Left lung (tissue), 10 donors: Measurements from ENCODE around the gene HEPACAM2. TPM values are rescaled to one million over a fixed set of nuclear protein-coding genes. Genes with fewer than 3 reads are reported as not detected.
A peak's percentile ranks its signal among the peaks of the same experiment; 100 is the strongest.

ENCODE experiments used
- ATAC-seq: fragments of 200-7000 bp; cut with Tn5 transposase; one replicate; pipeline ENCODE4 v1.9.1; 2020; ENCODE audit warnings: moderate library complexity
- DNase-seq, 4 donors: peaks; one replicate each; pipeline ENCODE4 v3.0.0-alpha.2; 2013 to 2020
- H3K27ac ChIP-seq, 2 donors: fragments of 200-600 bp; sonication (generic) in 1 of 2; one replicate each; pipeline versions ENCODE4 v1.5.0 to v1.8.0; 2020 to 2021
- H3K27me3 ChIP-seq, 2 donors: fragments of 200-600 bp; sonication (generic) in 1 of 2; one replicate each; pipeline versions ENCODE4 v1.5.0 to v1.8.0; 2020 to 2021
- H3K36me3 ChIP-seq, 2 donors: fragments of 200-600 bp; sonication (generic) in 1 of 2; one replicate each; pipeline versions ENCODE4 v1.5.0 to v1.8.0; 2020 to 2021
- H3K4me1 ChIP-seq, 2 donors: fragments of 200-600 bp; one replicate each; pipeline ENCODE4 v1.8.0; 2021
- H3K4me3 ChIP-seq, 2 donors: fragments of 200-600 bp; sonication (generic) in 1 of 2; one replicate each; pipeline versions ENCODE4 v1.5.0 to v1.8.0; 2020 to 2021; ENCODE audit warnings: mild to moderate bottlenecking in 1 of 2
- H3K9me3 ChIP-seq, 2 donors: fragments of 200-600 bp; sonication (generic) in 1 of 2; one replicate each; pipeline versions ENCODE4 v1.5.0 to v1.8.0; 2020 to 2021
- intact Hi-C, 2 donors: fragments of 100-400 bp; cut with DNase I; formaldehyde crosslinking; loops; one replicate each; pipeline versions ENCODE4 v1.11.2 to v1.14.2; 2022
- polyA plus RNA-seq, 6 donors: library from polyadenylated mRNA; unstranded; fragments of 120-200 nt; gene quantifications; one replicate each; pipeline ENCODE4 v1.2.1, GENCODE V29; 2013; ENCODE audit not compliant: insufficient read length in 6 of 6
- total RNA-seq, 2 donors: library from RNA; stranded (reverse); fragmentation: NEBNext Ultra II Directional; extraction: Animal tissue kit (Norgen Biotek cat#: 25700); gene quantifications; one replicate each; pipeline ENCODE4 v1.2.1, GENCODE V29; 2021
- TF ChIP-seq, protein P1 (sequence below), 2 donors: fragments of 200-600 bp; sonication (generic) in 1 of 2; IDR thresholded peaks; one replicate each; pipeline versions ENCODE4 v1.5.0 to v1.8.0; 2021; ENCODE audit warnings: antibody characterized with exemption in 2 of 2
- donor health status: DM: no; HTN: yes; CAD: no.
- donor health status: DM: no; HTN: no; CAD: no.

HEPACAM2 gene
- total and polyA plus RNA-seq, 8 donors, result 1.0 to 4.6 (median 2.4) TPM; not detected in 2

DNA sequence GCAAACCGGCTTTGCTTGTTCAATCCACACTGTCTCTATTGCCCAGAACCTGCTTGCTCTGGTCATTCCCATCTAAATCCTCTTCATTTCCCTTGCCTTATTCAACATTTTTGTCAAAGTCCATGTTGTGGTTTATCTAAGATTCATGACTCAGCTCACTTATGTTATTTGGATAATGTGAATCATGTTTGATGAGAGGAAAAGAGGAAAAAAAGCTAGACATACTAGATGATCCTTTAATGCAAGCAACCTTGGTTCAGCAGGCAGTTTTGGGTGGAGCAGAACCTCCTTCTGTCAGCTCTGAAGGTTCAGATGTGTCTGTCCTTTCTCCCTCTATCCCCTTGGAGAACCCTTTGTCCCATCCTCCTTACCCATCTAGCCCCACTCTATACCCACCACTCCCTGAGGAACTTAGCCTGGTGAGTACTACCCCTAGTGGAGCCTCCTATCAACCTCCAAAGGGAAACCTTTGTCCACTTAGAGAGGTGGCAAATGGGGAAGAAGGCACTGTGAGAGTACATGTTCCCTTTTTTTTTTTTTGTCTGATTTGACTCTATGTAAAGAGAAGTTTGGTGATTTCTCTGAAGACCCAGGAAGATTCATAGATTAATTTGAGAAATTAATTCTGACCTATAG, 76.0 kb downstream of the HEPACAM2 start:
- DNase-seq (no peak), ATAC-seq (no peak)
- no peaks in the 10 kb centered on the region for H3K27me3 ChIP-seq
- no peak overlapping the region for H3K4me3 ChIP-seq
- TF ChIP-seq, protein P1, sequence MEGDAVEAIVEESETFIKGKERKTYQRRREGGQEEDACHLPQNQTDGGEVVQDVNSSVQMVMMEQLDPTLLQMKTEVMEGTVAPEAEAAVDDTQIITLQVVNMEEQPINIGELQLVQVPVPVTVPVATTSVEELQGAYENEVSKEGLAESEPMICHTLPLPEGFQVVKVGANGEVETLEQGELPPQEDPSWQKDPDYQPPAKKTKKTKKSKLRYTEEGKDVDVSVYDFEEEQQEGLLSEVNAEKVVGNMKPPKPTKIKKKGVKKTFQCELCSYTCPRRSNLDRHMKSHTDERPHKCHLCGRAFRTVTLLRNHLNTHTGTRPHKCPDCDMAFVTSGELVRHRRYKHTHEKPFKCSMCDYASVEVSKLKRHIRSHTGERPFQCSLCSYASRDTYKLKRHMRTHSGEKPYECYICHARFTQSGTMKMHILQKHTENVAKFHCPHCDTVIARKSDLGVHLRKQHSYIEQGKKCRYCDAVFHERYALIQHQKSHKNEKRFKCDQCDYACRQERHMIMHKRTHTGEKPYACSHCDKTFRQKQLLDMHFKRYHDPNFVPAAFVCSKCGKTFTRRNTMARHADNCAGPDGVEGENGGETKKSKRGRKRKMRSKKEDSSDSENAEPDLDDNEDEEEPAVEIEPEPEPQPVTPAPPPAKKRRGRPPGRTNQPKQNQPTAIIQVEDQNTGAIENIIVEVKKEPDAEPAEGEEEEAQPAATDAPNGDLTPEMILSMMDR (IDR thresholded peaks at IDR 0.05), result peak in 1 of 2 donors; percentile 20
- H3K4me1 ChIP-seq, result peaks cover 0 to 42% of the 10 kb centered on the region in 2 donors
- no peaks in the 10 kb centered on the region for H3K9me3 ChIP-seq
- intact Hi-C loops, result no loop called here
- peak overlapping the region in 1 of 2 donors; percentile 38 for H3K27ac ChIP-seq
- peaks cover 0 to 4% of the 10 kb centered on the region in 2 donors for H3K36me3 ChIP-seq

DNA sequence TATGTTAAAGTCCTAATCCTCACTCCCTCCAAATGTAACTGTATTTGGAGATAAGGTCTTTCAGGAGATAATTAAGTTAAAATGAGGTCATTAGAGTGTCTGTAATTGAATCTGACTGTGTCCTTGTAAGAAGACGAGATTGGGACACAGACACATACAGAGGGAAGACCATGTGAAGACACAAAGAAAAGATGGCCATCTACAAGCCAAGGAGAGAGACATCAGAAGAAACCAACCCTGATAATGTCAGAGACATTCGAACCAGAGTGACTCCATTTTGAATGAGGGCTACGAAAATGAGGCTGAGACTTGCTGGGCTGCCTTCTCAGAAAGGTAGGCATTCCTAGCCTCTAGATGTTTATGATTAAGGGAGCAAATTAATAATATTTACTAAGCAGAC, 77.5 kb downstream of the HEPACAM2 start:
- intact Hi-C loops, result no loop called here
- Histone ChIP-seq H3K4me1 (peaks cover 0 to 49% of the 10 kb centered on the region in 2 donors), H3K9me3 (no peaks in the 10 kb centered on the region), H3K27ac (peak overlapping the region; percentile 60 to 79), H3K4me3 (no peak overlapping the region), H3K36me3 (peaks cover 0 to 20% of the 10 kb centered on the region in 2 donors), H3K27me3 (no peaks in the 10 kb centered on the region)
- no peak for ATAC-seq
- no peak for DNase-seq
- TF ChIP-seq, protein P1 (IDR thresholded peaks at IDR 0.05), result no peak

DNA sequence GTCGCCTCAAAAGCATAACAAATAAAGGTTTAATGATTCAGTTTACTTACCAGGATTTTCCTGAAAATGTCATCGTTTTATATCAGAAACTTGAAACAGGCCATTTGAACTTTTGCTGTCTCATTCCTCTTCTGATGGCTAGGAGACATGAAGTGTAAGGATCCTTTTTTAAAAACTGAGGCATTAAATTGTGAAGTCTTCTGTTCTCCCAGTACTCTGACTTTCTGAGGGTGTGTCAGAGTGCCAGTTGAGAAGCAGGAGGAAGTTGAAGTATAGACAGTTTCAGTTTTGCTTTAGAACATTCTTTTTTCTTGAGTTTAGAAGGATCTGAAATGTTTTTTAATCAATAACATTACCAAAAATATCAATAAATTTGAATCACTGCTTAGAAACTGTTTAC, 78.1 kb downstream of the HEPACAM2 start, which contains the start of gene SAMD9L:
Gene SAMD9L (minus strand): TSS at position 242 of the 400 bp plus-strand sequence. CDS start 12,414 bp downstream, outside the sequence.
- Histone ChIP-seq H3K4me1 (peaks cover 0 to 49% of the 10 kb centered on the region in 2 donors), H3K27ac (peak within 1 kb of the TSS; percentile 60 to 79), H3K9me3 (no peaks in the 10 kb centered on the region), H3K36me3 (peaks cover 0 to 26% of the 10 kb centered on the region in 2 donors), H3K4me3 (peak within 1 kb of the TSS; percentile 34 to 50), H3K27me3 (no peaks in the 10 kb centered on the region)
- TF ChIP-seq, protein P1 (IDR thresholded peaks at IDR 0.05), result no peak
- intact Hi-C loops, result no loop called here
- ATAC-seq (peak; percentile 81), DNase-seq (peak in 1 of 4 donors; percentile 31)

DNA sequence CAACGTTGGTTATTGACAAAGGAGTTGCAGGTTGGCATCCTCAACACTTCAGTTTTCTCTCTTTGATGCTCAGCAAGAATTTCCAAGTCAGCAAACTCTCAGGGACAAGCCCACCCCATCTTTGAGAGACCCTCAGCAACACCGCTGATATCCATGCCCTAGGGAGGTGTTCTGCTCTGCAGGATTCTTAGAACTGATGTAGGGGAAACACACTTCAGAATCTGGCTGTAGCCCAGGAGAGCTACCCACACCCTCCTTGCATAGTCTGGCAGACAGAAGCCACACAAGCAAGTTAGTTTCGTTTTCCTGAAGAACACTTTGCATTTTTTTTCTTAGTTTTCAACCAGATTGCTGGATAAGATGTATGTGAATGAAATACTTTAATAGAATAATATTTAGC, 78.9 kb downstream of the HEPACAM2 start:
- intact Hi-C loops, result no loop called here
- no peaks in the 10 kb centered on the region for H3K9me3 ChIP-seq
- no peaks in the 10 kb centered on the region for H3K27me3 ChIP-seq
- H3K36me3 ChIP-seq, result peaks cover 0 to 34% of the 10 kb centered on the region in 2 donors
- DNase-seq (peak in 2 of 4 donors; percentile 40 to 57), ATAC-seq (peak; percentile 83)
- peak overlapping the region; percentile 60 to 79 for H3K27ac ChIP-seq
- peak overlapping the region; percentile 34 to 50 for H3K4me3 ChIP-seq
- peaks cover 0 to 49% of the 10 kb centered on the region in 2 donors for H3K4me1 ChIP-seq
- TF ChIP-seq, protein P1 (IDR thresholded peaks at IDR 0.05), result no peak

DNA sequence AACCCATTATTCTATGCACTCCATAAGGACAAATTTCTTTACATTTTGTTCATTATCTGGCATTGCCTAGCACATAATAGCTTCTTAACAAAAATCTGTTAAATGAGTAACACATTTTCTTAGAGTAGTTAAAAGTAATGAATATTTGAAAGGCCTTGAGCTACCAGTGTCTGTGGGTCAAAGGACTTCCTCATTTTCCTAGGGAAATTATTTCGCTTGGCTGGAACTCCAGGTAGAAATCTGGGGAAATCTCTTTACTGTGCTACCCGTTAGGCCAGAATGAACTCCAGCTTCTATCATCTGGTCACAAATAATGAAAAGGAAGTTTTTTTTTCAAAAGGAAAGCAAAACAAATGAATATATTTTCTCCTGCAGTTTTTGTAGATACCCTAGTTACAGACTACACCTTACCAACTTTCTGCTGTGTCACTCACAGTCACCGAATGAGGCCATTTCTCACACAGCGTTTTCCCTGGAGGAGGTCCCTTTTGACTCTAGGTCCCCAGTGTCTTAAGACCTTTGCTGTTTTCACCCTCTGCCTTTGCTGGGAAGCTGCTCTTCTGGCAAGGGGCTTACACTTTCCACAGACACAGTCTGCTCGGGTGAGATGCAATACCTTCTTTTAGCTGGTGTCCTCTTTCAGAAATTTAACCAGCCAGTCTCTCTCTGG, 79.7 kb downstream of the HEPACAM2 start:
- ATAC-seq (peak; percentile 15), DNase-seq (no peak)
- Histone ChIP-seq H3K4me1 (peaks cover 0 to 49% of the 10 kb centered on the region in 2 donors), H3K36me3 (peaks cover 0 to 42% of the 10 kb centered on the region in 2 donors), H3K9me3 (no peaks in the 10 kb centered on the region), H3K4me3 (peak overlapping the region; percentile 34 to 50), H3K27ac (peak overlapping the region; percentile 60 to 79), H3K27me3 (no peaks in the 10 kb centered on the region)
- TF ChIP-seq, protein P1 (IDR thresholded peaks at IDR 0.05), result no peak
- intact Hi-C loops, result no loop called here
